ENCODE data around the gene GGCX. TPM values are rescaled to one million over a fixed set of nuclear protein-coding genes. Genes with fewer than 3 reads are reported as not detected.

Gene GGCX
- total and polyA plus RNA-seq, 12 donors = 14.9 to 85.2 (median 44.1) TPM

DNA sequence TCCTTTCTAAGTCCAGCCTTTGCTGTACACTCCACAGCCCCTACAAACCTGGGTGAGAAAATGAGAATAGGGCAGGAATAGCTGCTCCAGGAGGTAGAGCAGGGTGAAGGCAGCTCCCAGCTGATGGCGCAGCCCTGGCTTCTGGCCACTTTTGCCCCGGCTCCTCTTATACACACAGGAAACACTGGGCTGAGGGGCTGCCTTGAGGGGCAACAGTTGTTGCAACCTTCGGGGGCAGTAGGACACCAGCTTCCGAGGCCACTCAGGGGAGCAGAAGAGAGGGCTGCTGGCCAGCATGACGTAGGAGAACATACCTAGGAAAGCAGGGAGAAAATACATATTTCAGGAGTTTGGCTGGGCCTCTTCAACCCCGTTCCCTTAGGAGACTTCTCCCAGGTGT is 8.1 kb downstream of the GGCX start:
- Histone ChIP-seq H3K27me3 (no peaks in the 10 kb centered on the region), H3K9me3 (replicated peaks in 1 of 3) (no peaks in the 10 kb centered on the region), H3K36me3 (replicated peaks in 1 of 2) (peaks cover 0 to 58% of the 10 kb centered on the region in 2 donors), H3K4me3 (no peak overlapping the region), H3K27ac (no peak overlapping the region), H3K4me1 (replicated peaks in 1 of 2) (peaks cover 0 to 22% of the 10 kb centered on the region in 2 donors)
- intact Hi-C loops (cut with DNase I) = loop anchor here in 1 of 2 donors (2.0 kb wide), 1 partner anchor 132 kb away; no protein-coding TSS in a partner anchor
- WGBS, 4 donors = 68 to 89% (median 83%) methylated on average over 5 to 6 of the region's 6 CpGs
- no peak for TF ChIP-seq POLR2A (IDR thresholded peaks at IDR 0.05)
- TF ChIP-seq, protein P1, sequence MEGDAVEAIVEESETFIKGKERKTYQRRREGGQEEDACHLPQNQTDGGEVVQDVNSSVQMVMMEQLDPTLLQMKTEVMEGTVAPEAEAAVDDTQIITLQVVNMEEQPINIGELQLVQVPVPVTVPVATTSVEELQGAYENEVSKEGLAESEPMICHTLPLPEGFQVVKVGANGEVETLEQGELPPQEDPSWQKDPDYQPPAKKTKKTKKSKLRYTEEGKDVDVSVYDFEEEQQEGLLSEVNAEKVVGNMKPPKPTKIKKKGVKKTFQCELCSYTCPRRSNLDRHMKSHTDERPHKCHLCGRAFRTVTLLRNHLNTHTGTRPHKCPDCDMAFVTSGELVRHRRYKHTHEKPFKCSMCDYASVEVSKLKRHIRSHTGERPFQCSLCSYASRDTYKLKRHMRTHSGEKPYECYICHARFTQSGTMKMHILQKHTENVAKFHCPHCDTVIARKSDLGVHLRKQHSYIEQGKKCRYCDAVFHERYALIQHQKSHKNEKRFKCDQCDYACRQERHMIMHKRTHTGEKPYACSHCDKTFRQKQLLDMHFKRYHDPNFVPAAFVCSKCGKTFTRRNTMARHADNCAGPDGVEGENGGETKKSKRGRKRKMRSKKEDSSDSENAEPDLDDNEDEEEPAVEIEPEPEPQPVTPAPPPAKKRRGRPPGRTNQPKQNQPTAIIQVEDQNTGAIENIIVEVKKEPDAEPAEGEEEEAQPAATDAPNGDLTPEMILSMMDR (IDR thresholded peaks at IDR 0.05) = no peak
- DNase-seq = no peak

DNA sequence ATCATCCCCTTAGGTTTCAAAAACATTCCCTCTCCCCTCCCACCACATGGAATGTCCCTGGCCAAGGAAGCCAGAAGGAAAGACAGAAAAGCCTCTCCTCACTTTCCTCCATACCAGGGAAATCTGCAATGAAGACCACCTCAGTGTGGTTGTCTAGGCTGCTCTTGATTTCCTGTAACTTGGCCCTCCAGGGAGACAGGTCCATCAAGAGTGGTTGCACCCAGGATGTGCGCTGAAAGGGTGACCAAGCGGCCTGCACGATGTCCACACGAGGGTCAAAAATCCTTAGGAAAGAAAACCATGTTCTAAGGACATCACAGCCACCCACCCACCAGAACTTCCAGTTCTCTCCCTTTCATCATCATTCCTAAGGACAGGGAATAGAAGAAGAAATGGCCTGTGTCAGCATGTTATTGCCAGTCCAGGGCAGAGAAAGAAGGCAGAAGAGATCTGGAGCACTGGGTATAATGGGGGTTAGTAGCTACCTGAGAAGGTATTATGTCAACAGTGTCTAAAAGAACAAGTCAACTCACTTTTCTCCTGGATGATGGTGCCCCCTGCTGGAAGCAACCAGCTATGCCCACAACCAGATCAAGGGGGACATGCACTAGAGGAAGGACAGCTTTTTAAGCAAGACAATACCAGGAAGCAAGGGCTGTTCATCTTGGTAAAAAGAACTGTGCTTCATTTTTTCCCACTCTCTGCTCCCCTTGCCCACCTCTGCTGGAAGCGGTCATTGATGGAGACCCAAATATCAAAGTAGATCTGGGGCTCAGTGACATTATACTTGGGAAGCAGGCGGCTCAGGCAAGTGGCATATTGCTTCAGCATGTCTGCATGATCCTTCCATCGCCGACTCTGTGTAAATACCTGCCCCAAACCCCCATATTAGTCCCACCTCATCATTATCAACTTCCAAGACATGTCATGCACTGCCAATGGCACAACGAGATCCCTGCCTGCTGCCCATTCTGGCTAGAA is 9.3 kb downstream of the GGCX start:
- DNase-seq = peak; percentile 78 to 94 (median 82)
- H3K27me3 ChIP-seq = no peaks in the 10 kb centered on the region
- no peaks in the 10 kb centered on the region for H3K9me3 ChIP-seq (replicated peaks in 1 of 3)
- TF ChIP-seq, protein P1 (IDR thresholded peaks at IDR 0.05) = peak; percentile 81 to 97 (median 94)
- TF ChIP-seq POLR2A (IDR thresholded peaks at IDR 0.05) = no peak
- no peak overlapping the region for H3K27ac ChIP-seq
- peaks cover 0 to 54% of the 10 kb centered on the region in 2 donors for H3K36me3 ChIP-seq (replicated peaks in 1 of 2)
- peaks cover 0 to 25% of the 10 kb centered on the region in 2 donors for H3K4me1 ChIP-seq (replicated peaks in 1 of 2)
- intact Hi-C loops (cut with DNase I) = loop anchor here (2.0 kb wide), 1 partner anchor 131 kb away; no protein-coding TSS in a partner anchor
- WGBS, 4 donors = 56 to 65% (median 60%) methylated on average over 9 of the region's 9 CpGs
- no peak overlapping the region for H3K4me3 ChIP-seq

DNA sequence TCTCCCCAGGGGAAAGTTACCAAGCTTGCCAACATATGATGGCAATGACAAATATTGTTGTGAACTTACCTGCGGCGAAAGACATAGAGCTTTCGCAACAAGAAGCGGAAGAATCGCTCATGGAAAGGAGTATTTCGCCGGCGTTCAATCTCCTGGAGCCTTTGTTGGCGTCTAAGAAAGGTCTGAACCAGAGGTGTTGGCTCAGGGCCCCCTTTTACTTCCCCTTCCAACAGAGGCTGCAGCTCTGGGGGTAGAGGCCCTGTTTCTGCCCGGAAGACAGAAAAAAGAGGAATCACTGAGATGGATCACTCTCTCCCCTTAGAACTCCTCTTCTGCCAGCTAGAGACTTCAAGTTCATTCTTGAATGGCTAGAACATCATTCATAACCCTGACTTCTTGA is 10.8 kb downstream of the GGCX start:
- Histone ChIP-seq H3K27me3 (no peaks in the 10 kb centered on the region), H3K4me1 (replicated peaks in 1 of 2) (peaks cover 0 to 25% of the 10 kb centered on the region in 2 donors), H3K36me3 (replicated peaks in 1 of 2) (peaks cover 0 to 61% of the 10 kb centered on the region in 2 donors), H3K4me3 (no peak overlapping the region), H3K27ac (peak overlapping the region in 2 of 5 donors; percentile 52 to 56), H3K9me3 (replicated peaks in 1 of 3) (no peaks in the 10 kb centered on the region)
- WGBS, 4 donors = 79 to 96% (median 87%) methylated on average over 10 of the region's 10 CpGs
- intact Hi-C loops (cut with DNase I) = loop anchor here in 1 of 2 donors (2.0 kb wide), 1 partner anchor 130 kb away; no protein-coding TSS in a partner anchor
- peak in 2 of 7 donors; percentile 33 to 36 for DNase-seq
- no peak for TF ChIP-seq POLR2A (IDR thresholded peaks at IDR 0.05)
- TF ChIP-seq, protein P1 (IDR thresholded peaks at IDR 0.05) = no peak

DNA sequence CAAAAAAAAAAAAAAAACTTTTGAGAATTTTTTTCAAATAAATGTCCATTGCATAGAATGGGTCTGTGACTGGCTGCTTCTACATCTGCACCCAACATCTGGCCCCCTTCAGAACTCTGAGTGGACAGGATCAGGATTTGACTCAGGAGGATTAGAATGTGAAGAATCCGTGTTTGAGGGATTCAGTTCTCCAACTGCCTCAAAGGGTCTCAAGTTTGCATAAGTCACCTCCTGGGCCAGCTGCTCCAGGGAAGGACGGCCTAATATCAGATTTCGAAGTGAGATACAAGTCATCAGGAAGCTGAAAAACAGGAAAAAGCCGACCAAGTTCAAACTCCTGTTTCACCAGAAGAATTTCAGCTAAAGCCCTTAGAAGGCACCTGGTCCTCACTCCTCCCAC is 11.5 kb downstream of the GGCX start:
- intact Hi-C loops (cut with DNase I) = loop anchor here in 1 of 2 donors (2.0 kb wide), 1 partner anchor 129 kb away; no protein-coding TSS in a partner anchor
- 48 to 74% (median 56%) methylated on average over 4 of the region's 4 CpGs for WGBS, 4 donors
- H3K36me3 ChIP-seq (replicated peaks in 1 of 2) = peaks cover 0 to 65% of the 10 kb centered on the region in 2 donors

More for the DNA sequence above, 11.5 kb downstream of the GGCX start:
- H3K9me3 ChIP-seq (replicated peaks in 1 of 3) = no peaks in the 10 kb centered on the region
- H3K27me3 ChIP-seq = no peaks in the 10 kb centered on the region
- no peak overlapping the region for H3K4me3 ChIP-seq
- TF ChIP-seq, protein P1 (IDR thresholded peaks at IDR 0.05) = no peak
- TF ChIP-seq POLR2A (IDR thresholded peaks at IDR 0.05) = no peak
- H3K4me1 ChIP-seq (replicated peaks in 1 of 2) = peaks cover 0 to 31% of the 10 kb centered on the region in 2 donors
- peak overlapping the region in 2 of 5 donors; percentile 52 to 56 for H3K27ac ChIP-seq
- no peak for DNase-seq

Measured in adrenal gland (tissue), 12 donors.